HEK293 (cell line): ENCODE measurements around the gene CCDC40.
A peak's percentile ranks its signal among the peaks of the same experiment; 100 is the strongest.

Experiments
- FEZF1 ChIP-seq: fragments of 450-650 bp; formaldehyde crosslinking; IDR thresholded peaks from 2 replicates; pipeline ENCODE4 v1.5.1; 2016; ENCODE audit warnings: missing biosample characterization, missing genetic modification characterization
- HIC1 ChIP-seq: fragments of 450-650 bp; formaldehyde crosslinking; IDR thresholded peaks from 2 replicates; pipeline ENCODE4 v1.5.1; 2016; ENCODE audit warnings: missing biosample characterization, missing genetic modification characterization
- KLF1 ChIP-seq: fragments of 450-650 bp; formaldehyde crosslinking; IDR thresholded peaks from 2 replicates; pipeline ENCODE4 v1.5.1; 2016; ENCODE audit warnings: missing biosample characterization, missing genetic modification characterization
- KLF16 ChIP-seq: fragments of 450-650 bp; formaldehyde crosslinking; IDR thresholded peaks from 2 replicates; pipeline ENCODE4 v1.5.1; 2017; ENCODE audit warnings: missing biosample characterization, missing genetic modification characterization
- KLF8 ChIP-seq: fragments of 450-650 bp; formaldehyde crosslinking; IDR thresholded peaks from 2 replicates; pipeline ENCODE4 v1.5.1; 2016; ENCODE audit warnings: missing biosample characterization, missing genetic modification characterization
- SP2 ChIP-seq: fragments of 450-650 bp; formaldehyde crosslinking; IDR thresholded peaks from 2 replicates; pipeline ENCODE4 v1.5.1; 2016; ENCODE audit warnings: missing biosample characterization, missing genetic modification characterization
- ZBTB26 ChIP-seq: fragments of 450-650 bp; formaldehyde crosslinking; optimal IDR thresholded peaks from 2 replicates; pipeline ENCODE3; 2016; ENCODE audit warnings: missing biosample characterization, mild to moderate bottlenecking, missing genetic modification characterization
- ZBTB44 ChIP-seq: fragments of 450-650 bp; IDR thresholded peaks from 2 replicates; pipeline ENCODE4 v1.5.1; 2018; ENCODE audit warnings: missing biosample characterization, mild to moderate bottlenecking, missing genetic modification characterization
- ZFP69B ChIP-seq: fragments of 450-650 bp; formaldehyde crosslinking; IDR thresholded peaks from 2 replicates; pipeline ENCODE4 v1.5.1; 2016; ENCODE audit warnings: missing biosample characterization, missing genetic modification characterization
- ZNF133 ChIP-seq: fragments of 450-650 bp; formaldehyde crosslinking; IDR thresholded peaks from 2 replicates; pipeline ENCODE4 v1.5.1; 2016; ENCODE audit warnings: missing biosample characterization, missing genetic modification characterization
- ZNF184 ChIP-seq: fragments of 450-650 bp; IDR thresholded peaks from 2 replicates; pipeline ENCODE4 v1.5.1; 2018; ENCODE audit warnings: missing biosample characterization, mild to moderate bottlenecking, missing genetic modification characterization
- ZNF223 ChIP-seq: fragments of 450-650 bp; formaldehyde crosslinking; IDR thresholded peaks from 2 replicates; pipeline ENCODE4 v1.5.1; 2016; ENCODE audit warnings: missing biosample characterization, missing genetic modification characterization
- ZNF311 ChIP-seq: fragments of 450-650 bp; formaldehyde crosslinking; IDR thresholded peaks from 2 replicates; pipeline ENCODE4 v1.5.1; 2017; ENCODE audit warnings: missing biosample characterization, missing genetic modification characterization, borderline replicate concordance
- ZNF335 ChIP-seq: fragments of 450-650 bp; formaldehyde crosslinking; conservative IDR thresholded peaks from 2 replicates; pipeline ENCODE4 v1.5.1; 2016; ENCODE audit warnings: missing biosample characterization, missing genetic modification characterization
- ZNF341 ChIP-seq: fragments of 450-650 bp; formaldehyde crosslinking; IDR thresholded peaks from 2 replicates; pipeline ENCODE4; 2016; ENCODE audit warnings: low read depth, missing biosample characterization, missing genetic modification characterization
- ZNF366 ChIP-seq: fragments of 450-650 bp; formaldehyde crosslinking; conservative IDR thresholded peaks from 2 replicates; pipeline ENCODE4 v1.5.1; 2016; ENCODE audit warnings: missing biosample characterization, missing genetic modification characterization
- ZNF449 ChIP-seq: fragments of 450-650 bp; formaldehyde crosslinking; IDR thresholded peaks from 2 replicates; pipeline ENCODE4 v1.5.1; 2017; ENCODE audit warnings: missing biosample characterization, mild to moderate bottlenecking, missing genetic modification characterization, moderate library complexity
- ZNF514 ChIP-seq: fragments of 450-650 bp; formaldehyde crosslinking; IDR thresholded peaks from 2 replicates; pipeline ENCODE4 v1.5.1; 2016; ENCODE audit warnings: missing biosample characterization, missing genetic modification characterization
- ZNF518A ChIP-seq: fragments of 450-650 bp; formaldehyde crosslinking; conservative IDR thresholded peaks from 2 replicates; pipeline ENCODE4 v1.5.1; 2016; ENCODE audit warnings: low read depth, missing biosample characterization, missing genetic modification characterization
- ZNF561 ChIP-seq: fragments of 450-650 bp; IDR thresholded peaks from 2 replicates; pipeline ENCODE4 v1.5.1; 2018; ENCODE audit warnings: missing biosample characterization, missing genetic modification characterization, borderline replicate concordance
- ZNF645 ChIP-seq: fragments of 450-650 bp; formaldehyde crosslinking; IDR thresholded peaks from 2 replicates; pipeline ENCODE4; 2016; ENCODE audit warnings: missing biosample characterization, missing genetic modification characterization
- ZNF785 ChIP-seq: fragments of 450-650 bp; formaldehyde crosslinking; IDR thresholded peaks from 2 replicates; pipeline ENCODE4 v1.5.1; 2016; ENCODE audit warnings: missing biosample characterization, missing genetic modification characterization

The CCDC40 gene

GRCh38 chr17:80008383-80008840 lies 28.0 kb upstream of the CCDC40 start (continued):
- no peak for TF ChIP-seq ZNF518A (tag by site-specific recombination)
- TF ChIP-seq ZNF785 (tag by site-specific recombination) = no peak
- TF ChIP-seq ZNF341 (tag by site-specific recombination) = no peak
- no peak for TF ChIP-seq ZNF311 (tag by site-specific recombination)
- no peak for TF ChIP-seq ZNF645 (tag by site-specific recombination)
- TF ChIP-seq KLF8 = peak; percentile 64; the same call in 1 of the 2 replicates
- no peak for TF ChIP-seq ZNF184 (tag by site-specific recombination)
- TF ChIP-seq ZNF335 (tag by site-specific recombination) = peak; percentile 21; the same call in 1 of the 2 replicates
- peak; percentile 37 for TF ChIP-seq KLF1 (tag by site-specific recombination)
- no peak for TF ChIP-seq HIC1 (tag by site-specific recombination)
- TF ChIP-seq ZBTB44 (tag by site-specific recombination) = no peak
- TF ChIP-seq ZNF366 = 0 out of 2 replicates have a peak, but pooled peaks have one; percentile 18
- no peak for TF ChIP-seq ZNF223
- TF ChIP-seq FEZF1 (tag by site-specific recombination) = no peak
- TF ChIP-seq ZNF514 (tag by site-specific recombination) = no peak
- peak; percentile 7 for TF ChIP-seq ZBTB26
- TF ChIP-seq ZNF449 (tag by site-specific recombination) = no peak
- TF ChIP-seq ZFP69B (tag by site-specific recombination) = no peak; the same call in 1 of the 2 replicates
- TF ChIP-seq ZNF133 (tag by site-specific recombination) = no peak
- peak; percentile 86 for TF ChIP-seq KLF16 (tag by site-specific recombination)
- TF ChIP-seq ZNF561 = peak; percentile 54; the same call in 1 of the 2 replicates
- peak; percentile 15; the same call in 1 of the 2 replicates for TF ChIP-seq SP2 (tag by site-specific recombination)
